ENCODE data around the gene EME1. TPM values are rescaled to one million over a fixed set of nuclear protein-coding genes. Genes with fewer than 3 reads are reported as not detected.

The EME1 gene
- total and polyA plus RNA-seq, 2 of the 13 experiments (the other 11 are each of a cell fraction or from before 2014, with no cell fraction given) = 20.7 to 24.6 TPM

- TF ChIP-seq STAT6 (CRISPR knock-in tag; IDR thresholded peaks at IDR 0.05; ENCODE audit: borderline replicate concordance) (no peak), ZEB1 (IDR thresholded peaks at IDR 0.05; ENCODE audit: insufficient replicate concordance, low read depth) (no peak), ZNF263 (CRISPR knock-in tag; IDR thresholded peaks at IDR 0.05) (peak; percentile 58), MXD4 (CRISPR knock-in tag; IDR thresholded peaks at IDR 0.05) (peak; percentile 53), CEBPB (IDR thresholded peaks at IDR 0.05; ENCODE audit: borderline replicate concordance, low read depth, low read length) (no peak), RFXANK (CRISPR knock-in tag; IDR thresholded peaks at IDR 0.05) (no peak), CENPBD1 (CRISPR knock-in tag; IDR thresholded peaks at IDR 0.05; ENCODE audit: borderline replicate concordance, low read depth) (no peak), ZBTB34 (CRISPR knock-in tag; IDR thresholded peaks at IDR 0.05) (no peak), GZF1 (CRISPR knock-in tag; IDR thresholded peaks at IDR 0.05) (0 out of 2 replicates have a peak, but pooled peaks have one; percentile 62), ZNF343 (CRISPR knock-in tag; IDR thresholded peaks at IDR 0.05) (no peak), STAT5B (CRISPR knock-in tag; IDR thresholded peaks at IDR 0.05) (no peak), KDM6A (CRISPR knock-in tag; IDR thresholded peaks at IDR 0.05; ENCODE audit: low read depth) (no peak), ZBTB33 (CRISPR knock-in tag; IDR thresholded peaks at IDR 0.05) (no peak), IRF9 (CRISPR knock-in tag; IDR thresholded peaks at IDR 0.05; ENCODE audit: borderline replicate concordance) (no peak), RFX1 (IDR thresholded peaks at IDR 0.05) (no peak), KDM5A (IDR thresholded peaks at IDR 0.05; ENCODE audit: borderline replicate concordance, low read length) (peak; percentile 70; the same call in 1 of the 2 replicates), ZNF816 (CRISPR knock-in tag; IDR thresholded peaks at IDR 0.05; ENCODE audit: borderline replicate concordance) (no peak), ZBTB25 (CRISPR knock-in tag; IDR thresholded peaks at IDR 0.05) (0 out of 2 replicates have a peak, but pooled peaks have one; percentile 28), FOXO1 (CRISPR knock-in tag; IDR thresholded peaks at IDR 0.05) (no peak), ARNT2 (CRISPR knock-in tag; IDR thresholded peaks at IDR 0.05; ENCODE audit: low read depth) (peak; percentile 33), ZNF660 (CRISPR knock-in tag; IDR thresholded peaks at IDR 0.05; ENCODE audit: borderline replicate concordance, low read depth) (peak; percentile 76; the same call in 1 of the 2 replicates)
Measured at GRCh38 chr17:50345432-50346312, 27.4 kb upstream of the EME1 start, which contains the start of gene XYLT2 (continued).
